Stimulated activated CD4-positive, alpha-beta T cell treated with anti-CD3 and anti-CD28 coated beads, Interleukin-1b, Interleukin-23, amount 100 ng/mL, for 48 hours (primary cell): Measurements from ENCODE around the gene ATR.
A peak's percentile ranks its signal among the peaks of the same experiment; 100 is the strongest.
"Not testable (repeated sequence)": the region's sequence is repeated elsewhere in the genome, so short reads cannot be mapped to it uniquely, and the experiment has no call there.

ENCODE experiments used
- DNase-seq: peaks from one replicate; pipeline ENCODE4 v3.0.0-alpha.2; 2020

The ATR gene

GRCh38 chr3:142578329-142579223 lies at the start of gene ATR:
Gene ATR, minus strand, starts transcription at chr3:142578733. Its CDS starts 29 bp downstream, at chr3:142578704.
- DNase-seq, result peak; percentile 97

GRCh38 chr3:142626971-142627370 lies 48.4 kb upstream of the ATR start:
- DNase-seq, result no peak

- no peak for DNase-seq
These were observed 46.6 kb upstream of the ATR start for GRCh38 chr3:142625153-142625440.

DNA sequence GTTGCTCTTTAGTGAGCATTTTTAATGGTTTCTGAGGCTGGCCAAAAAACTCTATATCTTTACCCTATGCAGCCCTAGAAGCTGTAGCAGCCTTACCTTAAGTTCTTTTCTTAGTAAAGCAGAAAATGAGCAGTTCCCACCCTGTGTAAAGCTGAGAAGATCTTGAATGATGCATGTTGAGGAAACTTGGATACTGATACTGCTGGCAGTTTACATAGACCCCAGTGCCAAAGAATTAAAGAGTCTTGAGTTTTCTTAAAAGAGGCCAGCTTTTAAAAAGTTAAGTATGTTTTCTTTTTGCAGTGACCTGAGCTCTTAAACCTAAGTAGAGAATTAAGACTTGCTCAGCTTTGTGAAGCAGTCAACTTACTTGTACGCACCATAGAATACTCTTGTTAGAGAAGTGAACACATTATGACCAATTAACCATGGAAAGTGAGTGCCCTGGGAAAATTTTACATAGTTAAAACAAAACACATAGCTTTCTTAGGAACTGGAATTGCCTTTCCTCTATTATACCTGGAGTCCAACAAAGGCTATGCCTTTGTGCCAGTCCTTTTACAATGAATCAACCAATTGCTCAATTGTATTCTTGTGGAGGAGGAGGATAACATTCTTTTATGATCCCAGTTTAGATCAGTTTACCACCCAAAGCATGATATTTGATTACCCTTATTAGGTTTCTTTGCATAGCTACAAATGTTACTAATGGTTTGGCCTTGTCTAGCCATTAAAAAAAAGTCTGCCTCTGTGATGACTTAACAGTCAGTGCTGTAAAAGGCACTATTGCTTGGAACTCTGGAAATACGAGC lies 46.0 kb upstream of the ATR start:
- no peak for DNase-seq

DNA sequence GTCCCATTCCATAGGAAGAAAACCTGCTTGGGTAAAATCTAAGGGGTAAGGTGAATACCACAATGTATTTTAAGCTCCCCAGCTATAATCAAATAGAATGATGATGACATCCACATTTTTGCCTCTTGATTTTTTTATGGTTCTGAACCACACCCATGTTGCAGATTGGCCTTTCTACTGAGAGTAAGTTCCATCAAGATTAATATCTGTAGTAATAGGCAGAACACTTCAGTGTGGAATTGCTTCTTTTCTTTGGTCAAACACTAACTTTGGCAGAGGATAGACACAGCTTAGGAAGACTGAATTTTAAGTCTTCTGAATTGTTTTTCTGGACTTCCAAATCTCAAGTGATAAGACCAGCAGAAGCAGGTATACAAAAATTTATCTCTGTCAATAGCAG lies 44.7 kb upstream of the ATR start:
- DNase-seq, result no peak

DNA sequence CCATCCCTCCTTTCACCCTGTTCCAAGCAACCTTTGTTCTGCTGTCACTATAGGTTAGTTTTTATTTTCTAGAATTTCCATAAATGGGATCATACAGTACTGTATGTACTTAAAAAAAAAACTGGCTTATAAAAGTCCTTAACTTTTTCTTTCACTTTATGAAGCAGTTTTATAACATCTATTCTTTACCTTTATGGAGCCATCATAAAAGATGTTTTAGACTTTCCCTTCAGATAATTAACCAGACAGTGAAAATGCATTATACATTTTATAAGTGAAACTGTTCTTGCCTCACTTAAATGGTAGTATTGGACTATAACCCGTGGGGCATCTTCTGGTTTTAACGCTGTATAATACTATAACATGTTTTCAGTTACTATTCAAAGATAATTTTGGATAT lies 43.9 kb upstream of the ATR start:
- DNase-seq, result no peak

GRCh38 chr3:142618917-142619461 lies 40.5 kb upstream of the ATR start:
- no peak for DNase-seq

GRCh38 chr3:142615171-142615570 lies 36.6 kb upstream of the ATR start:
- DNase-seq, result no peak

DNA sequence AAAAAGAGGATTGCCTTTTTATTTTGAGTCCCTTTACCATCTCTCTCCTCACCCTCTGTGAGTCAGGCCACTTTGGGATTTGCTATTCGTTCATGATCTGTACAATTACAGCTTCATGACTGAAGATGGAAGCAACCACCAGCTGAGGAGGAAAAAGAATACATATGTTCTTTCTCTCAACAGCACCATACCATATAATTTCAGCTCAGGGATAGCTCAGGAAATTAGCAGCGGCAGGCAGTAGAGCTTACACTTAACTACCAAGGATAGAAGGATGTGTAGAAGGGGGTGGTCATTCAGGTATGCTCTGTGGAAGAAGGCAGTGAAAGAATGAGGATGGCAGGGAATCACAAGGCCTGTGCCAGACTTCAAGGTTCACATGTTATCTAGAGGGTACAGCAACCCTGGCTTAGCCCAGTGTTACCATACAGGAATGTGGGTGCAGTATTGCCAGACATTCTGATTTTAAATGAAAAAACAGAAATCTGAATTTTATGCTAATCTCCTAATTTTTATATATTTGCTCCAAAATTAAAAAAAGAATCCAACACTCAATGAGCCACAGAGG lies 35.6 kb upstream of the ATR start:
- no peak for DNase-seq

GRCh38 chr3:142613491-142613890 lies 35.0 kb upstream of the ATR start:
- DNase-seq, result no peak

GRCh38 chr3:142611206-142611605 lies 32.7 kb upstream of the ATR start:
- no peak for DNase-seq

DNA sequence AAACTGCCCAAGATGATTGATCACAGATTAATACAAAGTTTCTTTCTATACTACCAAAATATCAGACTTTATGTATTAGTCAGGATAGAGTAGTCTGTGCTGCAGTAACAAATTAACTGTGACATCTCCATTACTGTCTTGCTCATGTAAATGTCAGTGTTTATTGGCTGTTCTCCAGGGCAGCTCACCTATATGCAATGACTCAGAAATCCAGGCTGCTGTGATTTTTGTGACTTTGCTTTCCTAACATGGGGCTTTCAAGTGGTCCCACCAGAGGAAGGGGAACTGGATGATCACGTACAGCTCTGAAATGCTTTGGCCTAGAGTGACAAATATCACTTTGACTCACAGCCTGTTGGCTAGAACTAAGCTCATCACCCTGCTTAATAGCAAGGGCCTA lies 30.6 kb upstream of the ATR start:
- no peak for DNase-seq

DNA sequence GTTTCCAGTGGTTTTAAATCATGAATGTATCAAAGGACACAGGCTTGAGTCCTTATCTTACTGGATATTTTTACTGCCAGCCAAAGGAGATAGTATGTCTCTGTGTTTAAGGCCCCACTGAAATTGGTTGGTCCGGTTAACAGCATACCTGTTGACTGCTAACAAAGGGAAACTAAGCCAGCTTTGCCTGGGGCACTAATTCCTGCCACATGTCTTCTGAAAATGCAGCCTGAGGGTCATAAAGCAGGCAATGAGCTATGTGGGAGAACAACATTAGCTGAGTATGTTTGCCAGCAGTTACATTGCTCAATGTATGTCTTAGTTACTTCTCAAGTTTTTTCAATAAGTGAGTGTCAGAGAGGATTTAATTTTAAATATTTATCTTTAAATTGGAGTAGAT lies 30.1 kb upstream of the ATR start:
- DNase-seq, result no peak

- DNase-seq, result no peak
These were observed 26.4 kb upstream of the ATR start for GRCh38 chr3:142604940-142605339.

DNA sequence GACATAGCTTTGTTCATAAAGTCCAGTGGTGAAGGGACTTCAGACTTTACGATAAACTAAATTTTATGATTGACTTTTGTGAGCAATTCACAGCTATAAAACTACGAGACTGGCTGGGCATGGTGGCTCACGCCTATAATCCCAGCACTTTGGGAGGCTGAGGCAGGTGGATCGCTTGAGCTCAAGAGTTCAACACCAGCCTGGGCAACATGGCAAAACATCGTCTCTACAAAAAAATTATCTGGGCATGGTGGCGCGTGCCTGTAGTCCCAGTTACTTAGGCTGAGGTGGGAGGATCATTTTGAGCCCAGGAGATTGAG lies 24.8 kb upstream of the ATR start:
- not testable (repeated sequence) for DNase-seq

GRCh38 chr3:142602619-142603385 lies 24.3 kb upstream of the ATR start:
- DNase-seq, result no peak

GRCh38 chr3:142601713-142602112 lies 23.2 kb upstream of the ATR start:
- DNase-seq, result no peak

GRCh38 chr3:142597906-142598305 lies 19.4 kb upstream of the ATR start:
- DNase-seq, result no peak

DNA sequence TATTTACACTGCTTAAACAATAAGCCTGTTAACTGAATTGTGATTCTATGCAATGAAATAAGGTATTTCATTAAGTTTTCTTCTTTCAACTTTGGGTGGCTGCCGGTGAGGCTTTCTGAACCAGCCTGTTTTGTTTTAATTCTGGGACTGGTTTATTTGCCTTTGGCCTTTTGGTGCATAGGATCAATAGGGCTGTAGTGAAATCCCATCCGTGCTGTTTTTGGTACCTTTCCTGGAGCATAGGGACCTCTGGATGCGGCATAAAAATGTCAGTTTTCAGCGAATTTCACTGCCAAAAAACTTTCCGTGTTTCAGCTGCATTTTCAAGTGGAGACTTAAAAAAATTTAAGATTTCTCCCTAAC lies 18.2 kb upstream of the ATR start:
- no peak for DNase-seq

DNA sequence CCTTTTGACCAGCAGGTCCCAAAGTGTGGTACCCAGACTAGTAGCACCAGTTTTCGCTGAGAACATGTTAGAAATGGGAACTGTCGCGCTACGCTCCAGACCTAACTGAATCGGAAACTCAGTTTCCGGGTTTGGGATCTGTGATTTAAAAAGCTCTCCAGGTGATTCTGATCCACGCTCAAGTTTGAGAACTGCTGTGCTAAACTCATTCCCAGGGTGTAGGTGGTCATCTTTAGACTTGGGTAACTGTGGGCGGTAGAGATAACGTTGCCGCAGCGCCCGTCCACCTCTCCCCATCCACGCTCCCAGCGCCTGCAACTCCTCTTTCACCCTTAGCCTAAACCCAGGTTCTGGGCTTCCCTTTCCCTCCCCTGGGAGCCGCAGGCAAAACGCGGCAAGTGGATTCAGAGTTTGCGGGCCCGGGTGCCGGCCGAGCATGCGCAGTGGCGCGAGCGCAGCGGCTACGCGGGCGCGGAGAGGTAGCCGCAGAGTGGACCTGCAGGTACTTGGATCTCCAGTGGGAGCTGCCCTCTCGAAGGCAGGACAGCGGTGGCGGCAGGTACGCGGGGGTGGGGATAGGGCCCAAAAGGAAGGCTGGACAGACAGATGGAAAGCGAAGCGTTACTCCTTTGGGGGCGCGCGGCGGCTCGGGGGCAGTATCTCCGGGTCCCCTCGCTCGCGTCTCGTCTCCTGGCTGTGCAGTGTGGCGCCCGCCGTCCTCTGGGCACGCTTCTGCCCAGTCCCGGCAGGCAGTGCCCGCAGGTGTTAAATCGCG lies 17.6 kb upstream of the ATR start, which contains the start of gene PLS1:
Gene PLS1, plus strand, starts transcription at position 443 of the 775 bp plus-strand sequence. CDS start 67,845 bp downstream, outside the sequence.
- DNase-seq, result peak; percentile 83

DNA sequence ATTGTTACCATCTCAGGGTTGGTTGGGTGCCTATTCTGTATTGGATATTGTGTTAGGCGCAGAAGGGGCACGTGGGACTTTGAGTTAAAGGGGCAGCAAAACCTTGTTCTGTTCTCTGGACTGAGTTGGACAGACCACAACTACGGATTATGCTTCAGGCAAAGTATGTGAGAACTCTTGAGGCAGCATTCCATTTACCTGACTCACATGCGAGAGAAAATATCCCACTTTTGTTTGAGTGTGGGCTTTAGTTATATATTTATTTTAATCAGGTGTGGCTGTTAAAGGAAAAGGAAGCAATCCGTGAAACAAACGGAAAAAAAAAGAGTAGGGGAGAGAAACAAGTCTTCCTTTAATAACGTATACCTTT lies 17.0 kb upstream of the ATR start:
- DNase-seq, result no peak

DNA sequence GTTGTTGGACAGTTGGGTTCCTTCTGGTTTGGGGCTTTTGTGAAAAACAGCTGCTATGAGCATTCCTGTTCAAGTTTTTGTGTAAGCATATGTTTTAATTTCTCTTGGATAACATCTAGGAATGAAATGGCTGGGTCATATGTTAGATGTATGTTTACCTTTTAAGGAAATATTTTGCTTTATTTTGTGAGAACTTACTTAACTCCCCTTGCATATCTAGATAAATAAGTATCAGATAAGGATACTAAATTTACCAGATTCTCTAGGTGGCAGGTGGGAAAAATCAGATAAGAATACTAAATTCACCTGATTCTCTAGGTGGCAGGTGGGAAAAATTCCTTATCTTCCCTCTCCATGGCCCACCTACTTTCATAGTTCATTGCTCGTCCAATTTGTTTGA lies 16.6 kb upstream of the ATR start:
- no peak for DNase-seq
